GM12801 (cell line): Measurements from ENCODE around the gene GALNT4.

Source experiments
- CTCF ChIP-seq: IDR thresholded peaks from one replicate; pipeline ENCODE4 v1.5.1; 2011; ENCODE audit warnings: control low read depth; ENCODE audit not compliant: insufficient read length; ENCODE audit errors: extremely low read depth

GALNT4 gene

GRCh38 chr12:89559753-89560152, 35.2 kb upstream of the GALNT4 start:
- TF ChIP-seq CTCF: no peak

DNA sequence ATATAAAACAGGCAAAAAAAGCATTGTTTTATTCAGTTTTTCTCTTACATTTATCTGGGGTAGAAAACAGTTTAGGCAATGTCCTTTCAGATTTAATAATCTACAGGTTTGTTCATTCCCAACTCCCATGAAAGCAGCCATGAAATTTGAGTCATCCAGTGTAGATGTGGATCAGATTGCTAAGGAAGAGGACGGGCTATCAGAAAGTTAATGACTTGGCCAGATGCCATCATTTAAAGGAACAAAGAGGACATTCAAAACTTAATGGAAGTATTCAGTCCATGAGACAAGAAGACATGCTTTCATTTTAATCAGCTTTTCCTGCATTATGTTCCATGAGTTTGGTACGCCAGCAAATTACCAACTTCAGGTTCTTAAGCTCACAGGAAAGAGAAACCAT, 32.4 kb upstream of the GALNT4 start:
- TF ChIP-seq CTCF: no peak

- no peak for TF ChIP-seq CTCF
Measured at GRCh38 chr12:89552376-89552775, 27.8 kb upstream of the GALNT4 start.

DNA sequence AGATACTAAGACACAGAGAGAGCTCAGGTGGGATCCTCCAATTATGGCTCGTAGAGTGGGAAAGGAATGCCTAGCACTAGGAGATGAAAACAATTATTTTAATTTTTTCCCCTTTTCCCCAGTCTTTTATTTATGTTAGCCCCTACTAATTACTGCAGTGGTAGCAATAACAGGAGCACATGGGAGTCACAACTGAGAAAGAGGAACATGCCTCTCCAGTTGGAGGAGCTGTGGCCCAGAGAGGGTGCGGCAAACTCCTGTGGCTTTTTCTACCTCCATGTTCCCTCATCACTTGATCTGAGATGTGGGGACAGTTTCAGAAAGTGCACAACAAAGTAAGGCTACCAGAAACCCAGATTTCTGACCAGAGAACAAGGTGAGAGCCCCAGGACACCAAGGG, 27.2 kb upstream of the GALNT4 start:
- no peak for TF ChIP-seq CTCF

DNA sequence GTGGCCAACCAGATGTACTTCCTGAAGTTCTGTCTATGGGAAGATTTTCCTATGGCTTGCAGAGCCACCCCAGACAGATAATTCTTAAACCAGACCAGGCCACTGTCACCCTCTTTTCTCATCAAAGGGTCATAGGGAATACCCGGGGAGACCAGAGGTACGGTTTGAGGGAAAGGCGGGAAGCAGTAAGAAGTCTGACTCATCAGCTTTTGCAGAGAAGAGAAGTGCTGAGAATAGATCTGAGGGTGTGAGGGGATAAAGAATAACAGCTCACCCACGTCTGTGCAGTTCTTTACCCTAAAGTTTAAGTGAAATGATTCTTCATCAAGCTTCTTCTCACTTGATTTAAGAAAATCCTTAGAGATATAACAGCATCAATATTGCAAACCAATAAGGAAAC, 22.5 kb upstream of the GALNT4 start:
- TF ChIP-seq CTCF: no peak

DNA sequence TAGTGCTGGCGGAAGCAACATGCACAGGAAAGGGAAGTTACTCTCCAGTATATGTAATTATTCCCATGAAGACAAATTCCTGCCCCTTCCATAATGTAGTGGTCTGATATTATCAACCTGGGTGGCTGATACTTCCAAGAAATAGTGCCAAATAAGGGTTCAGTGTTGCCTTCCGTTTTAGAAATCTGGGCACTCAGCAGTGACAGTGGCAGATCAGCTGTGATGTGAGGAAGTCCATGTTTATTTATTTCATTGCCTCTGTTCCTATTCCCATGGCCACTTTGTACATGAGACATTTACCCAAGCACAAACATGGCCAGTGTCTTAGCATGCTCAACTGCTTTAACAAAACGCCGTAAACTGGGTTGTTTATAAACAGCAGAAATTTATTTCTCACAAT, 21.6 kb upstream of the GALNT4 start:
- TF ChIP-seq CTCF: no peak

DNA sequence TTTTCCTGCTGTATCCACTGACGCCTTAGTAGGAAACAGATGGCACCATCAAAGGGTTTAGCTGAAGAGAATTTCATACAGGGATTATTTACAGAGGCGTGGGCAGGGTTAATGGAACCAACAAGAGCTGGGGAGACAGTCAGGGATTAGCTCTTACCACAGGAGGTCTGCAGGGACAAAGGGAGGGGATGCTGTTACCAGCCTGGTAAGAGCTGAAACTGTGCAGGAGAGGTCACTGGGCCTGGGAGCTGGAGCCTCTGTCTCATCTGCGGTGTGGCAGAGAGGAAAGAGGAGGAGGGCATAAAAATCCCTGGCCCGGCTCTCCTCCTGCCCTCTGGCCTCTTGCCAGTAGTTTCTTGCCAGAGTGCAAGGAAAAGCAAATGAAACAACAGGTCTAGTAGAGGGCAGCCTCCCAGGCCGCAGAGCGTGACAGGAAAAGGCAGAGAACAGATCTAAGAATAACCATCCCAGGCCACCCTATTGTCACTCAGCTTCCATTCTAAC, 20.1 kb upstream of the GALNT4 start:
- TF ChIP-seq CTCF: no peak

- TF ChIP-seq CTCF: no peak
Measured at GRCh38 chr12:89544022-89544421, 19.4 kb upstream of the GALNT4 start.
